NCI-H446 (cell line): Measurements from ENCODE around the gene TCP11.

Source experiments
- DNase-seq, 2 experiments: peaks; one replicate each; lab custom pipeline; 2025; lab: John Stamatoyannopoulos, UW

Gene TCP11

DNA sequence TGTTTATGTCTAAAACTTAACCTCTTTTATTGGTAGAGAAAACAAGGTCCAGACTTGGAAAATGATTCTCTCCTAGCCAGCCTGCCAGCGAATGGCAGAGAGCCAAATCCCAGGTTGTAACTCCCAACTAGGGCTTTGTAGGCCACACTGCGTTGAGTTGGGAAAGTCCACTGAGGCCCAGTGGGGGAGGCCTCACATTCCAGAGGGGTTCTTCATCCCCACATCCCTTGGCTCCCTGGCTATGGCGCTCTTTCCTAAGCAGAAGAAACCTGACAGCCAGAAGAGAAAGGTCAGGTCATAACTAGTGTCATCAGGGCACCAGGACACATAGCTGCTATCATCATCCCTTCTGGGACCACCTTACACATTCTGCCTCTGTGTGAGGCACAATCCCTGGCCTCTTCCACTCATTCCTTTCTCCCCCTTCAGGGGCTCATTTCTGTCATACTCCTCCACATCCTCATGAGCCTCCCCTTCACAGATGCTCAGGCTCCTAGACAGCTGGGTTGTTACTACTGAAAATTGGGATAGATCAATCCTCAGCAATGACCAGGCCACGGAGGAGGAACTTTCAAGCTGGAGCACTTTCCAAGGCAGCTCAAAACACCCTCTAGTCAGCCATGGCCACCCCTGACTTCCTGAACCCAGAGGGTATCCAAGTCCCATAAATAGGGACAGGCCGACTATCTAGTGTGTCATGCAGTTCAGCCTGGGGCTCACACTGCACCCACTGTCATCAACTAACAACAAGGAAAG lies 48.6 kb downstream of the TCP11 start:
- peak in 1 of 2 experiments; percentile 38 for DNase-seq

DNA sequence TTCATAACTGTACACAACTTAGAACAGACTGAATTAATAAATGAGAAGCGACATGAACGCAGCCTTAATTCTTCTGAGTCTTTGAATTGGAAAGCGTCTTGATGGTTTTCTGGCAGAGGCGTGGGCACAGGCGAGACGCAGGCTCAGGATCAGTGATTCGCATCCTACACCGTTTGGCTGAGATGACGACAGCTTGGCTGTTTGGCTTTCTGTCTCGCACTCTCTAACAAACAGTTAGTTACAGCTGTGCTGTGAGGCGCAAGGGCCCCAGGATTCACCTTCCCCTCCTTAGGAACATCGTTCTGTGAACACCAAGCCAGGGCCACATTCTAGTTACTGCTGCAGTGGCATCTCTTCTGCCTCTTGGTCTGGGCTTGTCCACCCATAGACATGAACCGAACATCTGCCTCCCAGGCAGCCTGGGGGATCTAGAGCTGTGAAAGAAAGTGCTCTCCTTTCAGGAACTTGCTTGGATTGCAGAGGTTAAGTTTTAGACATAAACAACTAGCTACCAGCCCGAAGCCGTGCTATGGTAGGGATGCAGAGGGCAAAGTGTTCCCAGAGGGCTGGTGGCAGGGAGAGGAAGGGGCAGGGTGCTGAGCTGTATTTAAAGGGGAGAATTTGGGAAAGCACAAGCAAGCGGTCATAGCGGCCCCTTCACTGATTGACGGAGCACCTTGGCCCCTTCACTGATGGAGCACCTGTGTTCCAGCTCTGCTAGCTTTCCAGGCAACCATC lies 49.6 kb downstream of the TCP11 start:
- peak; percentile 22 to 65 for DNase-seq

DNA sequence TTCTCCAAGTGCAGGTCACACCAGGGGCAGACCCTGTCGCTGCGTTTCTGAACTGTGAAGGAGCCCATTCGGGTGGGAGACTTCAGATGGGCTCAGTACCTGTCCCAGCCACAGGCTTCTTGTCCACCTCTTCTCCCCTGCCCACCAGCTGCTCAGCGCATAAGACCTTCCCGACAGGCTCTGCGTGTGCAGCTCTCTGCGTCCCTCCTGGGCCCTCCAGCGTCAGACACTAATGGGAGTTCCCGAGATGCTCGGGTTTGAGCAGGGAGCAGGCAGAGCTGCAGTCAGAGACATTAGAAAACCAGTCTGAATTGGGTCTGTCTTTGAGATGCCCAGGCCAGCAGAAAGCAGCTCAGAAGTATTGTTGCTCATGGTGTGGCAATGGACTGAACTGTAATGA lies 50.4 kb downstream of the TCP11 start:
- no peak for DNase-seq

DNA sequence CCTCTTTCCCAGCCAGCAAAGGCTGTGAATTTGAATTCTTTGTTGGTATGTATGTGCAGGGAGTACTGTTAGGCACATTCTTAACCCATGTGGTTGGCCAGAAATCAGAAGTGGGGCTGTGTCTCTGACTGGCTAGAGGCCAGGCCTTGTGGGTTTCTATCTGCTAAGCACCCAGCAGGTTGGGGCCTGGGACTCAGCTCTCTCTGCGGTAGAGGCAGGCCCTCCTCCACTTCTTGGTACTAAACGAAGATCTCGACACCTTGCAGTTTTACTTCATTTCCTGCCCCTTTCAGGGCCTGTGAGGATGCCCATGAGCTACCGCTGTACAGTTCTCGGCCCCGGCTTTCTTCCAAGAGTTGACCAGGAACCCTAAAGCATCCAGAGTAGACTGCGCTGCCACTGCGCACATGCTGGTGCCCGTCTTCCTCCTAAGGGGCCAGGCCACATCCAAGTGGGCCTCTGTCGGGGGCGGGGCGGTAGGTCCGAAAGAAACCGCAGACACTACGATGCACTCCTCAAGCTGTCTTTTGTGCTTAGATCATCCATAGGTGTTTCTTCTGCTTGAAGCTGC lies 51.1 kb downstream of the TCP11 start:
- DNase-seq = peak in 1 of 2 experiments; percentile 39

DNA sequence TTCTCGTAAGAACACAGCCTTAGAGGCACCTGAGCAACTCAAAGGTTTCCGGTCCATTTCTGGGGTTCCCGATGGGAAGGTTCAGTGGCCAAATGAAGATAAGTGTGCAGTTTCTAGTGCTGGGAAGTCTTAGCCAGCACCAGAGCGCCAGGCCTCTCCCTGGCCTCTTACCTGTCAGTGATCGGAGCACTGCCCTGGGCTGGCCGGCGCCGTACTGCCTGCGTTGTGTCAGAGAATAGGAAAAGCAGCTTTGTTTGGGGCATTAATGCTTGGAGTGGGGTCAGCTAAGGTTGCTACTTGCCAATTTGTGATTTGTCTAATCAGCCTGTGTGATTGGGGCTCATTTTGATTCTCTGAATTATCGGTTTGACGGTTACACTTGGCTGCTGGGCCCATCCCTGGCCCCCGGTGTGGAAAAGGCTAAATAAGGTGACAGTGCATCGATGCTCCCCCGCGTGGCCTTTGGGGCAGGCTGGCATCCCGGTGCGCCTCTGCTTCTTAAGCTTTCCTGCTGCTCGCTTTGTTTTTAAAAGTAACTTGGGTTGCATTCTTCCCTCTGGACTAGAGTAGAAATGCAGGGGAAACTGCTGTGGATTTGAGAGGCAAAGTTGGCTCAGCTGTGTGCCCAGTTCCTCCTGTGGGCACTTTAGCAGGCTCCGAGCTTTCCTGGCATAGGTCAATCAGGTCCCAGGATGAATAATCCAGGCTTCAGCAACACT lies 51.8 kb downstream of the TCP11 start:
- DNase-seq = no peak

DNA sequence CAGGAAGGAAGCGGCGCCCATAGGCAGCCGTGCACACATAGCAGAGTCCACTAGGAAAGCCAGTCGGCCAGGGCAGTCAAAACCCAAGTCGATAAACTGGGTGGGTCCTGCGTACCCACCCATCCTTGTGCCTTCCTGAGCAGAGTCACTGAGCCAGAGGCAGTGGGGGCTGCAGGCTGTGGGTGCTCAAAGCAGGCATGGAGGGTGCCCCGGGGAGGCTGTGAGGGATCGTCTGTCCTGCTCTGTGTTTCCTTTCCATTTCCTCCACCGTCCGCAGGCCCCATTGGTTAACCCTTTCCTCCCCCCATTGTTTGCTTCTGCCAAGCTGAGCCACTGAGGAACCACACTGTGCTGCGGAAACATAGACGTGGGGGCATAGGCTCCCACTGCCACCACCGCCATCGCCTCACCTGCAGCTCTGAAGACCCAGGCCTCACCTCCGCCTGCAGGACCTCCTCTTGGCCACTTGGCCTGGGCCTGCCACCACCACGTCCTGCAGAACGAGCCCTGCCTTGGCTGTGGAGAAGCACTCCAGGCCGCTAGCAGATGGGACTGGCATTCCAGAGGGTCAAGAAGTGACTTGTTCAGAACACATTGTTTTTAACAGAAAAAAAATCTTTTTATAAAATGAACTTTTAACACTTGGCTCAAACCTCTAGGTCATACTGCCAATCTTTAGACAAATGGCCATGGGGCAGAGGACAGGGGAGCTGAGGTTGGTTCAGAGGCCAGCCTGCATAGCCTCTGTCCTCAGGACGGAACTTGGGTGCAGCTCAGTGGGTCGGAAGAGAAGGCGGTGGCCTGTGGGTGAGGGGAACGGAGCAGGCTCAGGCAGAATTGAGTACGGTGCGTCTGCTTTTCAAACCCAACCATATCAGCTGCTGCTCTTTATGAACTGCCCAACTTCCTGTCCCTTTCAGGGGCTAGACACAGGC lies 52.6 kb downstream of the TCP11 start:
- no peak for DNase-seq

DNA sequence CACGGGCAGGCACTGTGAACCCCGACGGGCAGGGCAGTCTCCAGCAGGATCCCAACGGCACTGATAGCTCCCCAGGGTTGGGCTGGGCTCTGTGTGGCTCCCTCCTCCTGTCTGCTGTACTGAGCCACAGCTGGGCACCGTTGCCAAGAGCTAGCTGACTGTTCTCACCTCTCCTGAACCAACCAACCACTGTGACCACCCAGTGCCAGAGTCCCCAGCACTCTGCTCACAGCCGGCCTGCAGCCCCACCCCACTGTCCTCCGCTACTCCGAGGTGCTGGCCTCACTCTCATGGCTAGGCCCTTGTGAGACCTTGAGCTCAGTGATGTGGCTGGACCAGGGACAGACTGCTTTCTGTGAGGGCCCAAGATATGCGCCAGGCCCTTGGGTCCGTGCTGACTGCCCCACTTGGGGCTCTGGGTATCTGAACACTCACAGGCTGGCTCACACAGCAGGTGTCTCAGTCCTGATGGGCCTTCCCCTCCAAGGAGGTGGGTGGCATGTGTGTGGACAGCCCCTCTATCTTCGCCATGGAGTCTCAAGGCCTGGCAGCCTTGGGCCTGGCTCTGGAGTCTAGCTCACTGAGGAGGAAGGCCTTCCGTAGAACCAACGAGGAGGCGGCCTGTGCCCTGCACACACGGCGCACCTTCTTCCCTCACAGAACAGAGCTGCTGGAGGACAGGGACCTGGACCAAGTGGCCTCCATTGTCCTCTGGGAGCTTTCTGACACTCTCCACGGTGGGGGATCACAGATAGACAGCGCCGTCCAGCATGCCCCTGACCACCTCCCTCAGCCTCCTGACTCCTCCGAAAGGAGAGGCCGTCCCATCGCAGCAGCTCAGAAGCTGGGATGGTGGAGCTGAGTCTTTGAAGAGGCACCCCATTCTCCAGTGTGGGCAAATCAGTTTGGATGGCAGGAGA lies 53.5 kb downstream of the TCP11 start:
- DNase-seq = no peak

DNA sequence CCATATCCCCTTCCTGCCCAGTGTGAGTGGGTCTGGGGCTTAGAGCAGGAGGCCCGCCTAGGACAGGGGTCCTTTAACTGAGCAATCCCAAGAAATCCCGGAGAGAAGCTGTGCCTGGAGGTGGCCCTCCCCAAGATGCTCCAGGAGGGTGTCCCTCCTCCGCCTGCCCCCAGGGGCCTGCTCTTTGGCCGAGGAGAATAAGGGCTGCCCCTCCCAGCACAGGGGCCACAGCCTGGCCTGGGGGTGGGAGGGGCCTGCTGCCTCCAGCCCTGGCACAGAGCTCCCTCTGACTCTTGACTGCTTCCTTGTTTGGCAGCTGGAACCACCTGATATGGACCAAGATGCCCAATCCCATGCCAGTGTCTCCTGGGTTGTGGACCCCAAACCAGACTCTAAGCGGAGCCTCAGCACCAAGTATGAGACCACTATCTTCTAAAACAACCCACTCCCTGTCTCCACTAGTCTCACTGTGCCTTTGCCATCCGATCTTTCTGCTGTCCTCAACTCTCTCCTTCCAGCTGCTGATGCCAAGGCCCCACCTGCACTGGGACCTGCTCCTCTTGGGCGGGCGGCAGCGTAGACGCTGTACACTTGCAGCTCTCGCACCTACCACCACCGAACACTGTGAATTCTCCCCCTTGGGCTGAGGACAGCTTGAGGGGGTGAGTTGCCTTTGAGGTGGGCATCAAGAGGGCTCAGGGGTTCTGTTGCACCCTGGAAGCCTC lies 54.3 kb downstream of the TCP11 start:
- no peak for DNase-seq

DNA sequence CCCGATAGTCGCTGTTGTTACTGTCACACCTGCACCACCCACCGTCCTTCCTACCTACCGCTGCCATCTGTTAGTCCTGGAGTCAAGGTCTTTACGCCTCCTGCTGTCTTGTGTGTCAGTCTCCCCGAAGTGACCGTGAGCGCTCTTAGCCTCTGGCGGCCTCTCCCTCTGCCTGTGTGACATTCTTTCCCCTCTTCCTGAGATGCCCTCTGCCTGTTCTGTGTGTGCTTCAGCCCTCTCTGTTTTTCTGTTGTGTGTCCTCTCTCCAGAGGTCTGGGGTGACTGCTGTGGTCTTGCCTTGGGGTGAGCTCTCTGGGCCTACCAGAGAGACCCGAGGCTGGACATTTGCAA lies 54.9 kb downstream of the TCP11 start:
- no peak for DNase-seq

DNA sequence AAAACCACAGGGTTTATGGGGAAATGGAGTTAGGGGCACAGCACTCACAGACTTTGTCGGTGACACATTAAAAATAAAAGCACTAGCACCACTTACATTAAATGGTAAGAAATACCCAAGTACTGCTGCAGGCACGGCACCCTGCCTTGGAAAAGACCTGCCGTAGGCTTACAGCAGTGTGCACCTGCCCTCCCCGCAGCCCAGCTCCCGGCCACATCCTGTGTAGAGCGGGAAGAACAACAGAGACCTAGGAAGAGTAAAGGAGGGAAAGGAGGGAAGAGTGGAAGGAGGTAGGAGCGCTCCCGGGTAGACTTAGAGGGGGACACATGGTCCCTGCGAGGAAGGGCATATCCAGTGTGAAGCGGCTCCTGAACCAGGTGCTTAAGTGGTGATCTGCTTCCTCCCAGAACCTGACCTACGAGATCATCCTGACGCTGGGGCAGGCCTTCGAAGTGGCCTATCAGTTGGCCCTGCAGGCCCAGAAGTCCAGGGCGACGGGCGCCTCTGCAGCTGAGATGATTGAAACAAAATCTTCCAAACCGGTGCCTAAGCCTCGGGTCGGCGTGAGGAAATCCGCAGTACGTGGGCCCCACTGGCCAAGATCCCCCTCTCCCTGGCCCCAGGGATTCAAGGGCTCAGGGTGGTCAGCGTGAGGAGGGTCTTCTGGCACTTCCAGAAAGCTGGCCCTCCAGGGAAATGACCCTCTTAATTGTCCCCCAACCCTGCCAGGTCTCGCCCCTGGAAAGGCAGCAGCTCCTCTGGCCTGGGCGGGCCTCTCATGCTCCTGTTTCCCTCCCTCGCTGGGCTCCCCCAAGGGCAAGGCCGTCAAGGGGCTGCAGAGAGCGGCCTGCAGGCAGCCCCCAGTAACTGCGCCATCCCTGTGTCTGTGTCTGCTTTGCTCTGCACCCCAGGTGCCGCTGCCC lies 55.5 kb downstream of the TCP11 start:
- DNase-seq = no peak

DNA sequence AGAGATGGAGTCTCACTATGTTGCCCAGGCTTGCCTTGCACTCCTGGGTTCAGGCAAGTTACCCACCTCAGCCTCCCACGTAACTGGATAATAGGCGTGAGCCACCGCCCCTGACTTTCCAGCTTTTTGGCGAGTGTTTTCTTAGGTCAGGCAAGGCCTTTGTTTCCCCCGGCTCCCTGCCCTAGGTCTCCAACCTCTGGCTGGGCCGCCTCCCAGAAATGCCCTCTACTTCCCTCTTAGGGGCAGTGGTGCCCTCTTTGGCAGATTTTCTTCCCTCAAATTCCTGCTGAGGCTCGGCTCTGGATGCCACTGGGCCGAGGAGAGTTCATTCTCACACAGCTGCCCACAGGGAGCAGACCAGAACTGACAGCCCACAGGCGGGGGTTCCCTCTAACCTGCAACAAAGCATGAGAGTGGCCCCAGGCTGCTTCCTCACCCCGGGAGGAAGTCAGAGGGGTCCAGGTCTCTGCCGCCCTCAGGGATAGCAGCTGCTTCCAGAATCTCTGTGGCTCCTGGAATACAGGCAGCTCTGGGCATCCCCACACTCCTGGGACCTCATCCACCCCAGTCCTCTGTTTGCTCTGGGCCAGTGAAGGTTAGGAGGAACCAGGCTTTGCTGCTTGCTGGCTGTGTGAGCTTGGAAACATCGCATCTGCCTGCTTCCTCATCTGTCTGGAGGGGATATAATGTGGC lies 56.5 kb downstream of the TCP11 start:
- no peak for DNase-seq

DNA sequence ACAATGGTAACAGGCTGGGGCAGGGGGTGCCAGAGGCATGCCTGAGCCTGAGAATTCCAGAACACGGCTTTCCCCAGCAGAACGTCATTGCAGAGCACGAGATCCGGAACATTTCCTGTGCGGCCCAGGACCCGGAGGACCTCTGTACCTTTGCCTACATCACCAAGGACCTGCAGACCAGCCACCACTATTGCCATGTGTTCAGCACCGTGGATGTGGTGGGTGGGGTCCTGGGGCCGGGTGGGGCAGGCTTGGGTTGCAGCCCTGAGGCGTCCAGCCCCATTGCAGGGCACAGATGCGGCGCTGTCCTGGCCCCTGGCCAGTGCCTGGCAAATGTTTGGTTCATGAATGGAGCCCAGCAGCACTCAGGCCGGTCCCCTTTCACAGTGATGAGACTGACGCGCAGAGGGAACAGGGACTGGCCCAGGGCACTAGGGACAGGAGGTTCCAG lies 57.1 kb downstream of the TCP11 start:
- DNase-seq = no peak

DNA sequence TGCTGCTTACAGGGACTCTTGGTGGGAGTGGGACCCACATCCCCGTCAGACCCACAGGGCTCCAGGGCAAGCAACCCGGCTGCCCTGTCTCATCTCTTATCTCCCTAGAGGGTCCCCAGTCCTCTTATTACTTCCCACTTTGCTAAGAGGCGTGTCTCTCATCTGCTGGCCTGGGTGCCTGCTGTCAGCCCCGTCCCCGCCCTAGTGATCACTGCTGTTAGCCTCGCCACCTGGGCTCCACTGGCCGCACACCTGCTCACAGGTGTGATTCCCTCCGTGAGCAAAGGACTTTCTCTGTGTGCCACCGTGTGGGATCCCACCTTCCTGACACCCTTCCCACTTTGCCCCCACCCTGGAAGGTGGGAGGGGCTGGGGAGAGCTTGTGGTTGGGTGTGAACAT lies 57.6 kb downstream of the TCP11 start:
- no peak for DNase-seq

DNA sequence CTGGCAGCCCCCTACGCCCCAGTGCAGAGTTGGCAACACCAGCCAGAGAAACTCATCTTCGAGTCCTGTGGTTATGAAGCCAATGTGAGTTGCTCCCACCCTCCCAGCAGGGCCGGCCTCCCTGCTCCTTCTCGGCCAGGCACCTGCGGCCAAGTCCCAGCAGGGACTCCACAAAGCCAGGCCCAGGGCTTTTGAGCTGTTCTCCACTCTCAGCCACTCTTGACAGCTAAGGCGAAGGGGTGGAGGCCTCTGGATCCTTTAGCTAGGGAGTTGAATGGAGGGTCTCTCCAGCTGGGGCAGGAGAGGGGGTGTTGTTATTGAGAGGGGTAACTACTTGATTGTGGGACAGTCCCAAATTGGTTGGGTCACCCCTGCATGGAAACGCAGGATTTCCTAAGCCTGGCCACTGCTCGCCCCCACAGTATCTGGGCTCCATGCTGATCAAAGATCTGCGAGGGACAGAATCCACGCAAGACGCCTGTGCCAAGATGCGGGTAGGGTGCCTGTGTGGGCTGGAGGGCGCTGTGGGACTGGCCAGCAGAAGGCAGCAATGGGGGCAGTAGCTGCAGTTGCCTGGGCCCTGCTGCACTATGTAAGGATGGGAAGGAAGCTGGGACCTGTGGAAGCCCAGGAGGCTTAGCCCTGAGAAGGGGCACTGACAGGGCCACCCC lies 58.3 kb downstream of the TCP11 start:
- DNase-seq = no peak

DNA sequence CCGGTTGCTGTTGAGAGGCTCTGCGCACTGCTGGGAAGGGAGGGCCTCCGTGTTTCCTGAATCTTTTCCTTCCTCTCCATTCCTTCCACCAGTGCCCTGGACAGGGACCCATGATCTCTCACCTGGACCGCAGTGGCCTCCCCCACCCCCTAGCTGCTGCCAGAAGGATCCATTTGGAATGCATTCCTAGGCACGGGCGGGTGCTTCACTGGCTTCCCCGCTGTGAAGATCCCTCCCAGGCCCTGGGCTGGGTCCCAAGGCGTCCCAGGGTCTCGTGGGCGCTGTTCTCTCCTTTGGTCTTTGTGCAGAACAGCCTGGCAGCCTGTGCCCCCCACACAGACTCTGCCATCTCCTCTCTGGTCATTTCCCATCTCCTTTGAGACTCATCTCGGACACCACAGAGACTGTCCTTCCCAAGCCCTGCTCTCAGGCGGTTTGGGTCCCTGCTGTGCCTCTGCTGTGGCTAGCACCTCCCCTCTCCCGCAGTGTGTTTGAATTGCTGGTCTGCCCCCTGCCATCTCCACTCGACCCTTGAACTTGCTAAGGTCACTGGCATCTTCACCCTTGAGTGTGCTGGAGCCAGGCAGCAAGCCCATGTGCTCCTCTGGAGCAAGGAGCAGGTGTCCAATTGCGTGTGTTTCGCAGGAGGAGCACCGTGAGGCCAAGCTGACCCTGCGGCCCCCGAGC lies 59.0 kb downstream of the TCP11 start:
- no peak for DNase-seq

DNA sequence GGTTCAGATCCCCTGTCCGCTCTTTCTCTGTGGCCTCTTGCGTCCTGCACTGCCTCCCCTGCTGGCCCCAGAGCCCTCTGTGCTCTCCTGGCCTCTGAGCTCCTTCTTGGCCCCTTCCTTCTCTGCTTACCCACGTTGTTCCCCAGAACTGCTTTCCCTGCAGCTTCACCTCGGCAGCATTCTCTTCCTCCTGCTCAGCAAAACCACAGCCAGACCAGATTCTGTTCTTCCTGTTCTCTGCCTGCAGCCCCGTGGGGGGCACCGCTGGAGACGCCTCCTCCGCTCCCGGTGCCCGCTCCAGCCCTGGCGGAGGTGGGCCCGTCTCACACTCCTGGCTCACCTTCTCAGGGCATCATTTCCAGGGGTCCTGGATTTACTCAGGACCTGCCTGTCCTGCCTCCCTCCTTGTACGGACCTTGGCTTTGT lies 59.7 kb downstream of the TCP11 start:
- DNase-seq = no peak
